ENCODE results near the gene HLF.

Gene HLF, protein sequence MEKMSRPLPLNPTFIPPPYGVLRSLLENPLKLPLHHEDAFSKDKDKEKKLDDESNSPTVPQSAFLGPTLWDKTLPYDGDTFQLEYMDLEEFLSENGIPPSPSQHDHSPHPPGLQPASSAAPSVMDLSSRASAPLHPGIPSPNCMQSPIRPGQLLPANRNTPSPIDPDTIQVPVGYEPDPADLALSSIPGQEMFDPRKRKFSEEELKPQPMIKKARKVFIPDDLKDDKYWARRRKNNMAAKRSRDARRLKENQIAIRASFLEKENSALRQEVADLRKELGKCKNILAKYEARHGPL

DNA sequence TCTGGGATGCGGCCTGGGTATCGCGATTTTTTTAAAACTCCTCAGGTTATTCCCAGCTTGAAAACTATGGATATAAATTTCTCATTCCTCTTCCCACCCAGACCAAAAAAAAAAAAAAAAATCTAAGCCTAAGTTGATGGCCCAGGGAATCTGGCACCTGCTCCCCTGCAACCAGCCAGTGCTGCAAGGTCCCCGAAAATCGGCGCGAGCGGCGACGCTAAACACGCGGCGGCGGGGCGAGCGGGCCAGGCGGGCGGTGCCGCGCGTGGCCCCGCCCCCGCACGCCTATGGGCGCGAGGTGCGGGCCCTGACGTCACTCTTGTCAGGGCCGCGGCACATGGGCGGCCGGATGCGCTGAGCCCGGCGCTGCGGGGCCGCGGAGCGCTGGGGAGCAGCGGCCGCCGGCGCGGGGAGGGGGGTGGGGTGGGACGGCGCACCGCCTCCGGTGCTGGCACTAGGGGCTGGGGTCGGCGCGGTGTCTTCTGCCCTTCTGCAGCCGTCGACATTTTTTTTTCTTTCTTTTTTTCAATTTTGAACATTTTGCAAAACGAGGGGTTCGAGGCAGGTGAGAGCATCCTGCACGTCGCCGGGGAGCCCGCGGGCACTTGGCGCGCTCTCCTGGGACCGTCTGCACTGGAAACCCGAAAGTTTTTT lies at the start of gene HLF:
HLF (plus strand) TSS at position 316 of the 654 bp plus-strand sequence. CDS start 525 bp downstream, outside the sequence.
- peak; percentile 82 for DNase-seq

DNA sequence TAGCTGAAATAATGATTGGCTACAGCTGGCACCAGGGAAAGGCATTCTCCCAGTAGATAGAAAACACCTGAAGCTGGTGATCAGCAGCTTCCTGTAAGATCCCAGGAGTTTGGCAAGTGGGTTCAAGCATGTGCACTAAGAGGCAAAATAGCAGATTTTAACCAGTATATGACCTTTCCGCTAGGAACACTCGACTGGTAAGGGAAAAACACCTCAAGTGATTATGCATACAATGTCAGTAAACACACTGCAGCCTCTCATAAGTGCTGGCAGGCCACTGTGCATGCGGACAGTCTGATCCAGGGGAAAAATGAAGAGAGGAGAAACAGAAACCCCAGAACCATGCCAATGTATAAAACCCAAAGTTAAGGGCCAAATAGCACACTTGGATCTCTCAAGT lies 49.0 kb upstream of the HLF start:
- no peak for DNase-seq

DNA sequence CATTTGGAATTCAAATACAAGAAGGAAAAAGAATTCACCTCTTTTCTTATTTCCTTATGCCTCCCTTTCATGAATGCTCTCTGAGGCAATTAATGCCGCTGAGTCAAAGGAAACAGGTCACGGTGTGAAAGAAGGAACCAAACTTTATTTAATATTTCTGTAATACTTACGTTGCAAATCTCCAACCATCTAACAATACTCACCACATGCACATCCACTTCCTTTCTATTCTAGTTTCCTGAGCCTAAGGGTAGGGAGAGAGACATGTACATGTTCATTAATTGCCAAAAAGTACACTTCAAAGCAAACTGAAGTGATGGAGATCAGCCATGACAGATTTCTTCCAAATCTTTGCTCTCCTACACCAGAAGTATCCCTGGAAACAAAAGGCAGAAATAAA lies 47.9 kb upstream of the HLF start:
- no peak for DNase-seq

DNA sequence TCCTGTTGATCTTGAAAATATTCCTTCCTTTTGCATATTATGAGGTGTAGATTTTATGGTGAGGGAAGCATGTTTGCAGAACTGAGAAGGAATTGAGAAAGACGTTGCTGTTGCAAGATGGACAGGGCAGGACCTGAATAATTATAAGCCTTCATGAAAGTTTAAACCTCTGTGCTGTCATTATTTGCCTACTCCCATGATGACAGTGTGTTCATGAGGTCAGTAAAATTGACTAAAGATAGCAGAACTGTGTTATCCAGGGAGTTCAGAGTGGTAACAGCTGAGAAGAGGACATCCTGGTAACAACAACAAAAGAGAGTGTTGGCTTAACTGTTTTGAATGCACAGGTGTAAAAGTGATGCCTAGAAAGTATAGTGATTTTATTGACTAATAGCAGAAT lies 45.3 kb upstream of the HLF start:
- DNase-seq: no peak

DNA sequence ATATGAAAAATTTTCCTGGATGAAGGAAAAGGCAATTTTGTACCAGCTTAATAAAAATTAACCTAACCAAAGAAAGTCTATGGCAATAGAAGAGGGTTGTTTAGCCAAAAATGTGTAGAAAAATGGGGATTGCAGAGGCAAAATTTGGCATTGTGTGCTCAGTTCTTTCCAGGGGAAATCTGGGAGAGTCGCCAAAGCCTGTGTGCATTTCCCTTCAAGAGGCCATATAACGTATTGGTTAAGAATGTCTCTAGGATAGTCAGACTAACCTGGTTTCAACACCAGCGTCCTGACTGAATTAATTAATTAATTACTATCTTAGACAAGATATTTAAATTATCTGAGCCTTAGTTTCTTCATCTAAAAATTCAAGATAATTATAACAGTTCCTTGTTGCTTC lies 44.8 kb upstream of the HLF start:
- no peak for DNase-seq

DNA sequence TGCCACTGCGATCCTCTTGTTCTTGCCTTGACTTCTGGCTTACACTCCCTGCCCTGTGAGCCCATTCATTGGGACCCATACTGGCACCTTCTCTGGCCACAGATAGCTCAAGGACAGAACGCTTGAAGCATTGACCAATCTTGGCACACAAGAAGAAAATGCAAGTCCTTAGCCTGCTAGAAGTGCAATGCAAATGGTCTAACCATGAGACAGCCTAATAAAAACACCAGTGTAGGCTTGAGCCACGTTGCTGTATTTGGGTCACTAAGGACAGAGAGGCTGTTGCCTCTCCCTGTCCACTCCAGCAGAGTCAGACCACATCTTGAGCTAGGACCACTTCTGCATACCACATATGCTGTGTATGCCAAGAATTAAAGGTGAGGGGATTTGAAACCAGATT lies 41.2 kb upstream of the HLF start:
- no peak for DNase-seq

DNA sequence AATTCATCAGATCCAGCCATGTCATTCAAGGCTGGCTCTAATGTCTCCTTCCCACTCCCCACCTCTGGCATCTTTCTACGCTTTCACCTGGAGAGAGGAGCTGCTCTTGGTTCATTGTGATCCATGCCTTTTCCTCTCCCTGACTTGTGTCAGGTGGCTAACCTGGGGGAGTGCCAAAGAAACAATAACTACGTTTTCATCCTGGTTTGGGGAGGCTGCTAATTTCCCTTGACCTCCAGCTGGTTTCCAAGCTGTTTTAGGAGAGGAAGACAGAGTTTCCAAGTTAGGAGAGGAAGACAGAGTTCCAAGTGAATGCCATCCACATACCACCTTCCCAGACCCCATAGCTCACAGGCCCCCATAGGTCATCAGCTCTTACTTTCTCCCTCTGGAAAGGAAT lies 40.0 kb upstream of the HLF start:
- DNase-seq: no peak

DNA sequence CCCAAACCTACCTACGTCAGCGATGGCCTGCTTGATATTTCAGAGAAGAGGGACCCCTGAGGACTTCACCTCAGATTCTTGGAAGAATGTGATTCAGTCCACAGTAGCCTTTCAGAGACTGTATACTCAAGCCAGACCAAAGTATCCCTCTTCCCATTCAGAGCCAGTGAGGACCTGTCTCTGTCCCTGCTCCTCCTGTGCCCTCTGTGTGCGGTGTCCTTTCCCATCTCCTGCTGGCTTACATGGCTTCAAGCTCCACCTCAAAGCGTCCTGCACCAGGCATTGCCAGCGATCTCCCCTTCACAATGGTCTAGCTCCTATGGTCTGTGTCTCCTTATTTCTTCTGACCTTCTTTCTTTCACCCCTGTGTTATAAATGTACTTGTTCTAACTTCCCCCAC lies 39.5 kb upstream of the HLF start:
- no peak for DNase-seq

DNA sequence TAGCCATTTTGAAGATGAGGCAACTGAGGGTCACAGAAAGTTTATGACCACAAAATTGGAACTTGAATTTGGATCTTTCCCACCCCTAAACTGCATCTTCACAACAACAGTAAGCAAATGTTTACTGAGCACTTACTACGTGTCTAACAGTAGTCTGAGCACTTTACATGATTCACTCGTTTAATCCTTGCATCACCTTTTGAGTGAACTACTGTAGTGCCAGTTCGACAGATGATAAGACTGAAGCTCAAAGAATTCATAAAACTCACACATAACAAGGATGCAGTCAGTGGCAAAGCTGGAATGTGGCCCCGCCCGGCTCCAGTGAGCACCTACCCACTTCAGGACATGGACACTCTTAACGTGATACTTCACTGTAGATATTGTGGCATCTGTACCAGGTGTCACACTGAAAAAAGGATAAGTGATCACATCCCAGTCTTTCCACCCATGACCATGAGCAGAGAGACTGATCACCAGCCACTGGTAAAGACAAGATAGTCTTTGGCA lies 36.0 kb upstream of the HLF start:
- DNase-seq: no peak

DNA sequence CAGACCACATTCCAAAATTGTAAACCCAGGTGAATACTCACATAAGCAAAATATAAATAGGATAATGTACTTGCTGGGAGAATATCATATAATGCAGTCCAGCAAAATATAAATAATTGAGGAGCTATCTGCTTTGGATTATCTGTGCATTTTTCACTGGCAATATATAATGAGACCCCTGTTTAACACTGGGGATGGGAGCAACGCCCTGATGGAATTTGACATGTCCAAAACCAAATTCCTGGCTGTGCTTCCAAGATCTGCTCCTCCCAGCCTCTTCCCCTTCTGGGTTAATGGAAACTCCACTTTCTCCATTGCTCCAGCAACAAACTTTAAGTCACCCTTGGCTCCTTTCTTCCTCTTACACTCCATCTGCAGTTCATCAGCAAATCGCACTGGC lies 35.5 kb upstream of the HLF start:
- DNase-seq: no peak

DNA sequence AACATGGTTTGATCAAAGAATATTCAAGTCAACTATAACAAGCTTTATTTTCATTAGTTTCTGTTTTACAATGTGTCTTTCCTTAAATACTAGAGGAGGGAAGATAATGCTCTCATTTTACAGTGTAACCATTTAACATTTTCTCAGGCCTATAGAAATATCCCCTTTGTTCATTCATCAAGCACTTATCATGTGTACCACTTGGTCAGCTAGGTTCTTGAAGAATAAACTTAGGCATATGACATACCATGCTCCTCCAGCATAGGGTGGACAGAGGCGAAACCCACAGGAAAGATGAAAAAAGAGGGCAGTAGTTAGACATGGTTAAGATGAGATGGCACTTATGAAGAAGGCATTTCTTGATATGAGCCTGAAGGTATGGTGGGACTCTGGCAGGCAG lies 34.0 kb upstream of the HLF start:
- DNase-seq: no peak

DNA sequence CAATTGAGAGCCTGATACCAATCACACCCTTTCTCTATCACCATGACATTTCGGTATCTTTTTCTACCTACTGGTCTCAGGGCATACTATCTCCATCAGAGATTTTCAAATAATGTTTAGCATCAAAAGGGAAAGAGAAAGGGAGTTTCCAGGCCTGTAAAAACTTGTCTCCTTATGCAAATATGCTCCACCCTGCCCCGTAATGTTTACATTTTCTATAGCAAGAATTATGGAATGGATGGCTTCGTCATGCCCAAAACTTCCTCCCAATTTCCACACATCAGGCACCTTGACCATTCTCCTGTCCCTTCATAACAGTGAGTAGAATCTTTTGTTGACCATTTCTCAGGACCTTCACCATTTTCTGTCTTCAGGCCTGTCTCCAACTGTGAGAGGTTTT lies 30.9 kb upstream of the HLF start:
- DNase-seq: no peak

DNA sequence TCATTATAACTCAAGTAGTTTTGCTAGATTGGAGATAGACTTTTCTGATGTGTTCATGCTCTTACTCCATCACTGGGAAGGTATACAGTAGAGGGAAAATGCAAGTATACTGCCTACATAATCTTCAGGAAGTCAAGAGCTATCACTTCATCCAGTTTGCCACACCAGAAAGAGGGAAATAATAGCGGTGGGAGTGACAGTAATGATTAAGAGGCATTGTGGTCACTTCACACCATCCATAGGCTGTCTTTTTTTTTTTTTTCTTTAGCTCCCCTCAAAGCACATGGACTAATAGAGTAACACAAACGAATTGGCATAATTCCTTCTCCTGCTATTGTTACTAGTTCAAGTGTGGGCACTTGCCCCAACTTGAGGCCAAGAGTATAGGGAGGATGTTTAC lies 28.4 kb upstream of the HLF start:
- no peak for DNase-seq

DNA sequence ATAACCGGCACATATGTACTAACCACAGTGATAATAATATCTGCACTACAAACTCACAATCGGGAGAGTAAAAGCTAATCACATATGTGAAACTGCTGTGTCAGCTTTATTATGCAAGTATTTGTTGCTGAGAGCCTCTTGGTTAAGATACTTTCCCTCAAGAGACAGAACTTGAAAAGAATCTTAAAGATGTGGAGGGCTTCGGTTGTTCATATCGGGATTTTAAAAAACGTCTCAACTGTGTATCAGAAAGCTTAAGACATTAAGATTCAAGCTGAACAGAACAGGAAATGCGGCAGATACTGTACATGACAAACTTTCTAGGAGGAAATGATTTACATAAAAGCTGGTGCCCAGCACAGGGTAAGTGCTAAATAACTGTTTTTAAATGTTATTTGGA lies 27.5 kb upstream of the HLF start:
- DNase-seq: peak; percentile 44

DNA sequence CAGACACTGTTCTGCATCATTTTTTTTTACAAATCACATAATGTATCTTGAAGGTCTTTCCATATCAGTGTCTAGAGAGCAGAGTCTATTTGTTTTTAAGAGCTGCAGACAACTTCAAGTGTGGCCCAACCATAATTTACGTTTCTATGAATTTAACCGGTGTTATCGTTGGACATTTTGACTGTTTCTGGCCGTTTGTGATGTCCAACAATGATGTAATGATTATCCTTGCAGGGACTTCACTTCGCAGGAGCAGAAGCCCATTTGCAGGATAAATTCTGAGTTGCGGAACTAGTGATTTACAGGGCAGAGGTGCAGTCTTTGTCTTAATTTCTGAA lies 26.9 kb upstream of the HLF start:
- no peak for DNase-seq

DNA sequence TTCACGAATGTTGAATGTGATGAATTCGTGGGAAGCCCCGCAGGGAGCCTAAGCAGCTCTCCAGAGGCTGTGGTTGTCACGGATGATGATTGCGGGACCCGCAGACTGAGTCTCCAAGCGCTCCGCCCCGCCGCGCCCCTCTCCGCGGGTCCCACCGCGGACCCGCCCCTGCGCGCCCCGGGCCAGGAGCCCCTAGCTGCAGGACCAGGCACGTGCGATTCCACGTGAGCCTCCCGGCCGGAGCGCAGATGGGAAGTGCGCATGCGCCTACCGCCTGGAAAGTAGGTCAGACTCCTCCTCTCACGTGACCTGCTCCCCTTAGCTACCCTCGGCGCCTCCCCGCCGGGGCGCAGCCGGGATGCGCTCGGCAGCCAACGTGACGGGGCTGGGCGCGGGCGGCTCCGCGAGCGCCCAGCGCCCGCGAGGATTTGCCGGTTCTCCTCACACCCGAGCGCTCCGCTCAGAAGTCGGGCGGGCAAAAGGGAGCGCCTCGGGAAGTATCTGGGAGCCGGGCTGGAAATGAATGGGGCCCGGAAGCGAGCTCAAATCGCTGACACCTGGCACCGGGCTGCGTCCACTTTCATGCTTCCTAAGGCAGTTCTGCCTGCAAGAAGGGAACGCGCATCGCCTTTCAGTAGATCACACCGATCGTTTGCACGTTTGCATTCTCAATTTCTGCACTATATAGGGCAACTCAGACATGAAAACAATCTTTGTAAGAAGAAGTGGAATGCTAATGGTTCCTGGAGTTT lies 26.4 kb upstream of the HLF start:
- peak; percentile 92 for DNase-seq

DNA sequence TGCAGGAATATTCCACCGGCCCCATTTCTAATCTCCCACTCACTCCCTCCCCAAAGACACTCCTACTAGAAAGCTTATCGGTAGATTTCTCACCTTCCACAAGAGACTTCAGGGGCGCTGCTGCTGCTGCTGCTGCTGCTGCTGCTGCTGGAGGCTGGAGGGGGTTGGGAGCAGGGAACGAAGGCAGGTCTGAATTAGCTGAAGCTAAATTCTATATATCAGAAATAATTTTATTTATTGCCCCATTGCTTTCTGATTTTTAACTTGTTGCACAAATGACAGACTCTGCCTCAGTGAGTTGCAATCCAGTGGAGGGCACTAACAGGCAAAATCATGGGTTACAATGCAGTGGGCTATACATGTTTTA lies 25.8 kb upstream of the HLF start:
- peak; percentile 21 for DNase-seq

DNA sequence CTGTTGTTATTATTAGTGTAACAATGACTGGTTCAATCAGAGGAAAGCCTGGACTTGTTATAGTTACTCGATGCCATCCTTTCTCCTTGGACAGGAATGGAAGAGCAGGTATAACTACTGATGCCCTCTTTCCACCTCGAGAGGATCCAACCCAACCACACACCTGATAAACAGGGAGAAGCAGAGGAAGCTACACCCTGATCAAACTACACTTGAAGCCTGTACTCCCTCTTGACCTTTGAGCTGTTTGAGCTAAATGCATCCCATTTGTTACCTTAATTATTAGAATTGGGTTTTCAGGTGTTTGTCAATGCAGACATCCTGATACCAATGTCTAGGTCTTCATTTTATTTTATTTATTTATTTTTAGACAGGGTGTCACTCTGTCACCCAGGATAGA lies 23.7 kb upstream of the HLF start:
- DNase-seq: no peak

DNA sequence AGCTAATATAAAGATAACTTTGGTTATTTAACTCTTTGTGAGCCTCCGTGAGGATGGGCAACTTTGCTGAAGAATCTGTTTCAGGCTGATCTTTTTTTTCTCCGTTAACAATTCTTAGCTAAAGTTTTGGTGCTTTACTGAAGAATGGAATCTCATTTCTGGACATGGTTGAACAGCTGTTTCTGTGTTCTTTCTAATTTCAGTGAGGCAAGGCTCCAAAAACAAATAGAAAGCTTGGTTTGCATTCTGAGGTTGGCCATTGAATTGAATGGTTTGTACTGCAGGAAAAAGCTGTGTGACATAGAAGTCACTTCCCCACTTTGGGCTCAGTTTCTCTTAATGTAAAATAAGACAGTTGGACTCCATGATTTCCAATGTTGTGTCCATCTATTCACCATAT lies 22.3 kb upstream of the HLF start:
- no peak for DNase-seq

DNA sequence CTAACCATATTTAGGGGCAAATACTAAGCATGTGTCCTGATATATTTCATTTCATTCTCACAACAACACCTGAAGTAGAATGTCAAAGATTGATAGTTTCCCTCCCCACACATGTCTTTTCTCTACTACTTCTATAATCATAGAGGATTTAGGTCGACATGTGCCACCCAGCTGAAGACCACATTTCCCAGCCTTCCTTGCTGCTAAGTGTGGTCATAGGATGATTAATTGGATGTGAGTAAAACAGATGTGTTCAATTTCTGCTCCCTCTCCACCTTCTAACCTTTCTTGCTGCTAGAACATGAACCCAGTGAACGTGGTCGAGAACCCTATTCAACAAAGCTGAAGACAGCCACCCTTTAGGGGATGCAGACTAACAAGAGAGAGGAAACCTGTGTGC lies 18.8 kb upstream of the HLF start:
- DNase-seq: no peak

DNA sequence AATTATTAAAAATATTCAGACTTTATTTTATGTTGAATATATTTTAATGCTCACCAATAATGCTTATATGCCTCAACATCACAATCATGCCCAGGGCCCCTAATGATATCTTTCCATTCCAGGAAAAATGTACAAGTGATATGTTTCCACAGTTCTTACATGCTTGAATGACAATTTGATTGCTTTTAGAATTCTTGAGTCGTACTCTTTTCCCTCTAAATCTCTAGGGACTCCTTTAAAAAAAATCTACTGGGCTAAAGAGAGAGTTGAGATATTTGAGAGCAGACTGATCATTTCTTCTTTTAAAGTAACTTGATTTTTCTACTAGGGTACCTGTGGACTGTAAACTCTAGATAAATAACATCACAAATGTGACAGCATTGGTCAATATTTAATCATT lies 18.2 kb upstream of the HLF start:
- DNase-seq: no peak

DNA sequence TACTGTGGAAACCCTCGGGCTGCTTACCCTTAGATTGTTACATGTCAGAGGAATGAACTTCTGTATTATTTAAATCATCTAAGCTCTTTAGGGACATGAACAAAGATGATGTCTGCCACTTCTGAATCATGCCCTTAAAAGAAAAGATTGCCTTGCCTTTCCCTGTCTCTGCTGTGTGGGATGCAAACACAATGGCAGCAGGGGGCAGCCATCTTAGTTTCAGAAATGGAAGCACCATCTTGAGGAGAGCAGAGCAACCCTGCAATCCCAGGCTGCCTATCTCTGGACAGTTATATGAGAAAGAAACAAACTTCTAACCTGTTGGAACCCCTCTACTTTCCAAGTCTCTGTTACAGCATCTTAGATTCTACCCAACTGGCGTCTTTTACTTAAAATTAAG lies 16.7 kb upstream of the HLF start:
- DNase-seq: no peak

DNA sequence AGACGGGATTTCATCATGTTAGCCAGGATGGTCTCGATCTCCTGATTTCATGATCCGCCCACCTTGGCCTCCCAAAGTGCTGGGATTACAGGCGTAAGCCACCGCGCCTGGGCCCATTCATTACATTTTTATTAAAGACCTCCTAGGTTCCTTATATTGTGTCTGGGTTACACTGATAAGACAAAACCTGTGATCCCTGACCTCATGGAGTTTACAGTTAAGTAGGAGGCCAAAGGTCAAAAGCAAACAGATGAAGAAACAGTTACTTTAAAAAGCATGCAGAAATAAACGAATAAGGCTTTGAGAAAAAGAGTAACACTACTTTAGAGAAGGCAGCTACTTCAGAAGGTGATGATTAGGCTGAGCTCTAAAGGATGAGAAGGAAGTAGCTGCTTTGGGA lies 14.9 kb upstream of the HLF start:
- DNase-seq: no peak

DNA sequence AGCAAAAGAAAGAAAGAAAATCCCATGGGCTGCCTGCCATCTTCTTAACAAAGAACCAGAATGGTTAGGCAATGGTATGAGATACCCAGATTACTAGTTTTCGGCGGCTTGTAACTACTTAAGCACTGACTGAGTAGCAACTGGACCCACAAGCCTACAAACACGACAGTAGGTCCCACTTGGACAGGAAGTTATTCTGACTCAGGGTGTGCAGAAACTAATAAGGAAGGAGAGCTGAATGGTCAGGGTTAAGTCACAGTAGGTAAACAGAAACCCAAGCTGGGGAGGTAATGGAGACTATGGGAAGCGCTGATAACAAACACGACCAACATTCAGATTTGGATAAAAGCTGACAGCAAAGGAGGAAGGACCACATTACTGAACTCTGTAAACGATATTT lies 10.4 kb upstream of the HLF start:
- no peak for DNase-seq

All from CD4-positive, alpha-beta T cell treated with Interleukin-17A for 1 hour (primary cell).